WTC11 (cell line): ENCODE data around the gene LAT. TPM values are rescaled to one million over a fixed set of nuclear protein-coding genes. Genes with fewer than 3 reads are reported as not detected.
A peak's percentile ranks its signal among the peaks of the same experiment; 100 is the strongest.

Experiments
- ATAC-seq: fragments of 200-7000 bp; cut with Tn5 transposase; 2 replicates; pipeline ENCODE4 v1.10.0; 2021; ENCODE audit warnings: mild to moderate bottlenecking, moderate library complexity
- CTCF ChIA-PET: fragments of 300-600 bp; sonication (Branson Sonifier 250); formaldehyde crosslinking; loops from one replicate; lab custom pipeline; 2021; ENCODE audit warnings: antibody characterized with exemption; lab: Charles Lee
- POLR2A ChIA-PET: fragments of 350-600 bp; sonication (Branson Sonifier 250); formaldehyde crosslinking; loops from one replicate; lab custom pipeline; 2021; ENCODE audit warnings: antibody characterized with exemption; lab: Charles Lee
- DNase-seq: peaks from one replicate; pipeline ENCODE4 v3.0.0; 2021; ENCODE audit warnings: low spot score
- H3K27ac Mint-ChIP-seq: 2 replicates; pipeline ENCODE4 v1.8.0; 2021; ENCODE audit warnings: mixed read lengths
- H3K27me3 Mint-ChIP-seq: 2 replicates; pipeline ENCODE4 v1.8.0; 2021; ENCODE audit warnings: low read depth, mild to moderate bottlenecking, moderate library complexity, mixed read lengths
- H3K36me3 Mint-ChIP-seq: 2 replicates; pipeline ENCODE4 v1.8.0; 2021; ENCODE audit warnings: mixed read lengths
- H3K4me1 Mint-ChIP-seq: 2 replicates; pipeline ENCODE4 v1.8.0; 2022; ENCODE audit warnings: mixed read lengths
- H3K4me3 Mint-ChIP-seq: 2 replicates; pipeline ENCODE4 v1.8.0; 2021; ENCODE audit warnings: mild to moderate bottlenecking, moderate library complexity, mixed read lengths
- H3K9me3 Mint-ChIP-seq: 2 replicates; pipeline ENCODE4 v1.8.0; 2021; ENCODE audit warnings: mixed read lengths
- CREB1 ChIP-seq: sonication (generic); formaldehyde crosslinking; IDR thresholded peaks from 2 replicates; pipeline ENCODE4 v1.8.0; 2023; ENCODE audit warnings: mild to moderate bottlenecking, missing genetic modification reagents
- CREM ChIP-seq: sonication (generic); formaldehyde crosslinking; IDR thresholded peaks from 2 replicates; pipeline ENCODE4 v1.8.1; 2022; ENCODE audit warnings: mild to moderate bottlenecking, missing genetic modification reagents, moderate library complexity
- E2F4 ChIP-seq: sonication (generic); formaldehyde crosslinking; IDR thresholded peaks from 2 replicates; pipeline ENCODE4 v1.8.1; 2022; ENCODE audit warnings: low read depth, mild to moderate bottlenecking, moderate library complexity, missing genetic modification reagents, borderline replicate concordance
- E2F5 ChIP-seq: sonication (generic); formaldehyde crosslinking; IDR thresholded peaks from 2 replicates; pipeline ENCODE4 v1.8.1; 2022; ENCODE audit warnings: mild to moderate bottlenecking, moderate library complexity, missing genetic modification reagents
- ESRRA ChIP-seq: sonication (generic); formaldehyde crosslinking; IDR thresholded peaks from 2 replicates; pipeline ENCODE4 v1.8.1; 2022; ENCODE audit warnings: mild to moderate bottlenecking, missing genetic modification reagents, borderline replicate concordance
- JAZF1 ChIP-seq: fragments of 250-450 bp; sonication (Bioruptor Pico); IDR thresholded peaks from 2 replicates; pipeline ENCODE4 v1.9.0; 2021; ENCODE audit warnings: moderate library complexity, mild to moderate bottlenecking, inconsistent platforms
- JUN ChIP-seq: sonication (generic); formaldehyde crosslinking; IDR thresholded peaks from 2 replicates; pipeline ENCODE4 v1.8.0; 2023; ENCODE audit warnings: mild to moderate bottlenecking, missing genetic modification reagents
- NFYB ChIP-seq: sonication (generic); formaldehyde crosslinking; conservative IDR thresholded peaks from 2 replicates; pipeline ENCODE4 v1.8.0; 2022; ENCODE audit warnings: low read depth, missing genetic modification reagents
- NR1H2 ChIP-seq: sonication (generic); formaldehyde crosslinking; IDR thresholded peaks from 2 replicates; pipeline ENCODE4 v1.9.0; 2021; ENCODE audit warnings: mild to moderate bottlenecking, moderate library complexity, missing genetic modification reagents
- NR3C1 ChIP-seq: sonication (generic); formaldehyde crosslinking; conservative IDR thresholded peaks from 2 replicates; pipeline ENCODE4 v1.8.1; 2023; ENCODE audit warnings: low read depth, mild to moderate bottlenecking, missing genetic modification reagents
- SP1 ChIP-seq: sonication (generic); formaldehyde crosslinking; conservative IDR thresholded peaks from 2 replicates; pipeline ENCODE4 v1.8.1; 2022; ENCODE audit warnings: missing genetic modification reagents
- TEAD1 ChIP-seq: sonication (generic); formaldehyde crosslinking; IDR thresholded peaks from 2 replicates; pipeline ENCODE4 v1.8.0; 2022; ENCODE audit warnings: mild to moderate bottlenecking, missing genetic modification reagents
- TEAD4 ChIP-seq: sonication (generic); formaldehyde crosslinking; IDR thresholded peaks from 2 replicates; pipeline ENCODE4 v1.8.0; 2022; ENCODE audit warnings: mild to moderate bottlenecking, missing genetic modification reagents
- TP53 ChIP-seq: sonication (generic); formaldehyde crosslinking; IDR thresholded peaks from 2 replicates; pipeline ENCODE4 v1.8.1; 2023; ENCODE audit warnings: mild to moderate bottlenecking, missing genetic modification reagents
- ZBTB21 ChIP-seq: sonication (generic); formaldehyde crosslinking; IDR thresholded peaks from 2 replicates; pipeline ENCODE4 v1.8.1; 2023; ENCODE audit warnings: mild to moderate bottlenecking, missing genetic modification reagents, borderline replicate concordance
- ZNF121 ChIP-seq: sonication (generic); formaldehyde crosslinking; IDR thresholded peaks from 2 replicates; pipeline ENCODE4 v1.8.0; 2023; ENCODE audit warnings: missing genetic modification reagents
- ZNF396 ChIP-seq: fragments of 250-450 bp; sonication (Bioruptor Pico); IDR thresholded peaks from 2 replicates; pipeline ENCODE4 v1.8.0; 2021; ENCODE audit warnings: mild to moderate bottlenecking, moderate library complexity, borderline replicate concordance
- total RNA-seq: library from RNA; stranded (reverse); gene quantifications from 3 replicates; pipeline ENCODE4 v1.2.3, GENCODE V29; 2021
- TF ChIP-seq, protein P1 (sequence below): sonication (generic); formaldehyde crosslinking; IDR thresholded peaks from 2 replicates; pipeline ENCODE4 v1.8.0; 2022; ENCODE audit warnings: mild to moderate bottlenecking, missing genetic modification reagents
- TF ChIP-seq, protein P2 (sequence below): sonication (generic); formaldehyde crosslinking; IDR thresholded peaks from 2 replicates; pipeline ENCODE4 v1.8.1; 2023; ENCODE audit warnings: mild to moderate bottlenecking, missing genetic modification reagents, moderate library complexity
- TF ChIP-seq, protein P3 (sequence below): sonication (generic); formaldehyde crosslinking; IDR thresholded peaks from 2 replicates; pipeline ENCODE4 v1.8.1; 2023; ENCODE audit warnings: mild to moderate bottlenecking, missing genetic modification reagents, borderline replicate concordance
- TF ChIP-seq, protein P4 (sequence below): fragments of 200-600 bp; IDR thresholded peaks from 2 replicates; pipeline ENCODE4 v1.8.0; 2022; ENCODE audit warnings: antibody characterized with exemption
- TF ChIP-seq, protein P5 (sequence below): sonication (generic); formaldehyde crosslinking; IDR thresholded peaks from 2 replicates; pipeline ENCODE4 v1.8.0; 2023; ENCODE audit warnings: missing genetic modification reagents, mild to moderate bottlenecking, borderline replicate concordance

The LAT gene
- total RNA-seq, 1 experiment from 2014 or later = 5.6 TPM

- TF ChIP-seq NR1H2 (no peak), E2F5 (CRISPR knock-in tag) (peak; percentile 62; the same call in 1 of the 2 replicates), JUN (CRISPR knock-in tag) (peak; percentile 21; the same call in 1 of the 2 replicates), E2F4 (CRISPR knock-in tag) (peak; percentile 90; the same call in 1 of the 2 replicates), SP1 (CRISPR knock-in tag) (peak; percentile 98), TEAD1 (no peak), CREM (0 out of 2 replicates have a peak, but pooled peaks have one; percentile 13), NFYB (CRISPR knock-in tag) (peak; percentile 97)
- TF ChIP-seq, protein P1, sequence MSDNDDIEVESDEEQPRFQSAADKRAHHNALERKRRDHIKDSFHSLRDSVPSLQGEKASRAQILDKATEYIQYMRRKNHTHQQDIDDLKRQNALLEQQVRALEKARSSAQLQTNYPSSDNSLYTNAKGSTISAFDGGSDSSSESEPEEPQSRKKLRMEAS (CRISPR knock-in tag) = peak; percentile 52
- TF ChIP-seq, protein P2, sequence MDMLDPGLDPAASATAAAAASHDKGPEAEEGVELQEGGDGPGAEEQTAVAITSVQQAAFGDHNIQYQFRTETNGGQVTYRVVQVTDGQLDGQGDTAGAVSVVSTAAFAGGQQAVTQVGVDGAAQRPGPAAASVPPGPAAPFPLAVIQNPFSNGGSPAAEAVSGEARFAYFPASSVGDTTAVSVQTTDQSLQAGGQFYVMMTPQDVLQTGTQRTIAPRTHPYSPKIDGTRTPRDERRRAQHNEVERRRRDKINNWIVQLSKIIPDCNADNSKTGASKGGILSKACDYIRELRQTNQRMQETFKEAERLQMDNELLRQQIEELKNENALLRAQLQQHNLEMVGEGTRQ (CRISPR knock-in tag) = peak; percentile 46; the same call in 1 of the 2 replicates
Measured at GRCh38 chr16:28950648-28951409, 34.0 kb upstream of the LAT start, which contains the start of gene NFATC2IP (continued).

GRCh38 chr16:28951410-28951943 is 33.4 kb upstream of the LAT start:
- peaks cover 10% of the 10 kb centered on the region for H3K4me1 Mint-ChIP-seq
- H3K4me3 Mint-ChIP-seq = peak overlapping the region; percentile 94
- ChIA-PET CTCF (interaction anchor here (1.3 to 2.3 kb wide), 3 partner anchors 22 to 76 kb away, joined by 4 to 12 read pairs (median 5); partner anchors contain the start of gene SPNS1), POLR2A (interaction anchor here (1.0 kb wide), 1 partner anchor 26 kb away, joined by 3 read pairs; no protein-coding TSS in a partner anchor)
- peak overlapping the region; percentile 74; the same call in 1 of the 2 replicates for H3K27ac Mint-ChIP-seq
- peaks cover 43% of the 10 kb centered on the region for H3K36me3 Mint-ChIP-seq
- peaks cover 2% of the 10 kb centered on the region; the same call in 1 of the 2 replicates for H3K27me3 Mint-ChIP-seq
- no peak for ATAC-seq
- peak; percentile 41 for DNase-seq
- H3K9me3 Mint-ChIP-seq = no peaks in the 10 kb centered on the region
- TF ChIP-seq, protein P3, sequence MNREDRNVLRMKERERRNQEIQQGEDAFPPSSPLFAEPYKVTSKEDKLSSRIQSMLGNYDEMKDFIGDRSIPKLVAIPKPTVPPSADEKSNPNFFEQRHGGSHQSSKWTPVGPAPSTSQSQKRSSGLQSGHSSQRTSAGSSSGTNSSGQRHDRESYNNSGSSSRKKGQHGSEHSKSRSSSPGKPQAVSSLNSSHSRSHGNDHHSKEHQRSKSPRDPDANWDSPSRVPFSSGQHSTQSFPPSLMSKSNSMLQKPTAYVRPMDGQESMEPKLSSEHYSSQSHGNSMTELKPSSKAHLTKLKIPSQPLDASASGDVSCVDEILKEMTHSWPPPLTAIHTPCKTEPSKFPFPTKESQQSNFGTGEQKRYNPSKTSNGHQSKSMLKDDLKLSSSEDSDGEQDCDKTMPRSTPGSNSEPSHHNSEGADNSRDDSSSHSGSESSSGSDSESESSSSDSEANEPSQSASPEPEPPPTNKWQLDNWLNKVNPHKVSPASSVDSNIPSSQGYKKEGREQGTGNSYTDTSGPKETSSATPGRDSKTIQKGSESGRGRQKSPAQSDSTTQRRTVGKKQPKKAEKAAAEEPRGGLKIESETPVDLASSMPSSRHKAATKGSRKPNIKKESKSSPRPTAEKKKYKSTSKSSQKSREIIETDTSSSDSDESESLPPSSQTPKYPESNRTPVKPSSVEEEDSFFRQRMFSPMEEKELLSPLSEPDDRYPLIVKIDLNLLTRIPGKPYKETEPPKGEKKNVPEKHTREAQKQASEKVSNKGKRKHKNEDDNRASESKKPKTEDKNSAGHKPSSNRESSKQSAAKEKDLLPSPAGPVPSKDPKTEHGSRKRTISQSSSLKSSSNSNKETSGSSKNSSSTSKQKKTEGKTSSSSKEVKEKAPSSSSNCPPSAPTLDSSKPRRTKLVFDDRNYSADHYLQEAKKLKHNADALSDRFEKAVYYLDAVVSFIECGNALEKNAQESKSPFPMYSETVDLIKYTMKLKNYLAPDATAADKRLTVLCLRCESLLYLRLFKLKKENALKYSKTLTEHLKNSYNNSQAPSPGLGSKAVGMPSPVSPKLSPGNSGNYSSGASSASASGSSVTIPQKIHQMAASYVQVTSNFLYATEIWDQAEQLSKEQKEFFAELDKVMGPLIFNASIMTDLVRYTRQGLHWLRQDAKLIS (CRISPR knock-in tag) = no peak
- TF ChIP-seq ZNF121 (CRISPR knock-in tag) = no peak
- no peak for TF ChIP-seq CREB1 (CRISPR knock-in tag)
- TF ChIP-seq, protein P4, sequence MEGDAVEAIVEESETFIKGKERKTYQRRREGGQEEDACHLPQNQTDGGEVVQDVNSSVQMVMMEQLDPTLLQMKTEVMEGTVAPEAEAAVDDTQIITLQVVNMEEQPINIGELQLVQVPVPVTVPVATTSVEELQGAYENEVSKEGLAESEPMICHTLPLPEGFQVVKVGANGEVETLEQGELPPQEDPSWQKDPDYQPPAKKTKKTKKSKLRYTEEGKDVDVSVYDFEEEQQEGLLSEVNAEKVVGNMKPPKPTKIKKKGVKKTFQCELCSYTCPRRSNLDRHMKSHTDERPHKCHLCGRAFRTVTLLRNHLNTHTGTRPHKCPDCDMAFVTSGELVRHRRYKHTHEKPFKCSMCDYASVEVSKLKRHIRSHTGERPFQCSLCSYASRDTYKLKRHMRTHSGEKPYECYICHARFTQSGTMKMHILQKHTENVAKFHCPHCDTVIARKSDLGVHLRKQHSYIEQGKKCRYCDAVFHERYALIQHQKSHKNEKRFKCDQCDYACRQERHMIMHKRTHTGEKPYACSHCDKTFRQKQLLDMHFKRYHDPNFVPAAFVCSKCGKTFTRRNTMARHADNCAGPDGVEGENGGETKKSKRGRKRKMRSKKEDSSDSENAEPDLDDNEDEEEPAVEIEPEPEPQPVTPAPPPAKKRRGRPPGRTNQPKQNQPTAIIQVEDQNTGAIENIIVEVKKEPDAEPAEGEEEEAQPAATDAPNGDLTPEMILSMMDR = no peak
- no peak for TF ChIP-seq ZNF396
- TF ChIP-seq NR3C1 (CRISPR knock-in tag) = no peak
- no peak for TF ChIP-seq JUN (CRISPR knock-in tag)
- TF ChIP-seq TP53 (CRISPR knock-in tag) = no peak
- no peak for TF ChIP-seq ESRRA (CRISPR knock-in tag)
- no peak for TF ChIP-seq ZBTB21 (CRISPR knock-in tag)
- TF ChIP-seq TEAD4 (CRISPR knock-in tag) = no peak
- no peak for TF ChIP-seq JAZF1
- TF ChIP-seq, protein P5, sequence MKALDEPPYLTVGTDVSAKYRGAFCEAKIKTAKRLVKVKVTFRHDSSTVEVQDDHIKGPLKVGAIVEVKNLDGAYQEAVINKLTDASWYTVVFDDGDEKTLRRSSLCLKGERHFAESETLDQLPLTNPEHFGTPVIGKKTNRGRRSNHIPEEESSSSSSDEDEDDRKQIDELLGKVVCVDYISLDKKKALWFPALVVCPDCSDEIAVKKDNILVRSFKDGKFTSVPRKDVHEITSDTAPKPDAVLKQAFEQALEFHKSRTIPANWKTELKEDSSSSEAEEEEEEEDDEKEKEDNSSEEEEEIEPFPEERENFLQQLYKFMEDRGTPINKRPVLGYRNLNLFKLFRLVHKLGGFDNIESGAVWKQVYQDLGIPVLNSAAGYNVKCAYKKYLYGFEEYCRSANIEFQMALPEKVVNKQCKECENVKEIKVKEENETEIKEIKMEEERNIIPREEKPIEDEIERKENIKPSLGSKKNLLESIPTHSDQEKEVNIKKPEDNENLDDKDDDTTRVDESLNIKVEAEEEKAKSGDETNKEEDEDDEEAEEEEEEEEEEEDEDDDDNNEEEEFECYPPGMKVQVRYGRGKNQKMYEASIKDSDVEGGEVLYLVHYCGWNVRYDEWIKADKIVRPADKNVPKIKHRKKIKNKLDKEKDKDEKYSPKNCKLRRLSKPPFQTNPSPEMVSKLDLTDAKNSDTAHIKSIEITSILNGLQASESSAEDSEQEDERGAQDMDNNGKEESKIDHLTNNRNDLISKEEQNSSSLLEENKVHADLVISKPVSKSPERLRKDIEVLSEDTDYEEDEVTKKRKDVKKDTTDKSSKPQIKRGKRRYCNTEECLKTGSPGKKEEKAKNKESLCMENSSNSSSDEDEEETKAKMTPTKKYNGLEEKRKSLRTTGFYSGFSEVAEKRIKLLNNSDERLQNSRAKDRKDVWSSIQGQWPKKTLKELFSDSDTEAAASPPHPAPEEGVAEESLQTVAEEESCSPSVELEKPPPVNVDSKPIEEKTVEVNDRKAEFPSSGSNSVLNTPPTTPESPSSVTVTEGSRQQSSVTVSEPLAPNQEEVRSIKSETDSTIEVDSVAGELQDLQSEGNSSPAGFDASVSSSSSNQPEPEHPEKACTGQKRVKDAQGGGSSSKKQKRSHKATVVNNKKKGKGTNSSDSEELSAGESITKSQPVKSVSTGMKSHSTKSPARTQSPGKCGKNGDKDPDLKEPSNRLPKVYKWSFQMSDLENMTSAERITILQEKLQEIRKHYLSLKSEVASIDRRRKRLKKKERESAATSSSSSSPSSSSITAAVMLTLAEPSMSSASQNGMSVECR = no peak
